OCI-LY1 (cell line): ENCODE results near the gene CACNA1C.

Experiments used
- H2AFZ ChIP-seq: fragments of 200-600 bp; sonication (generic), shearing (Covaris generic); 2 replicates; pipeline ENCODE4 v1.6.0; 2014; ENCODE audit warnings: antibody characterized with exemption, mild to moderate bottlenecking, low read length
- H3F3A ChIP-seq: fragments of 200-600 bp; sonication (generic), shearing (Covaris generic); 2 replicates; pipeline ENCODE4 v1.6.0; 2014; ENCODE audit warnings: mild to moderate bottlenecking, antibody characterized with exemption, low read length, moderate library complexity; ENCODE audit not compliant: insufficient read depth
- H3K27ac ChIP-seq: fragments of 200-600 bp; sonication (generic); 2 replicates; pipeline ENCODE4 v1.5.1; 2014; ENCODE audit warnings: low read length, mixed run types, mild to moderate bottlenecking, low read depth; ENCODE audit not compliant: poor library complexity, severe bottlenecking
- H3K27me3 ChIP-seq: fragments of 200-600 bp; sonication (generic); 2 replicates; pipeline ENCODE4 v1.6.0; 2014; ENCODE audit warnings: antibody characterized with exemption, mild to moderate bottlenecking, low read length, moderate library complexity; ENCODE audit not compliant: insufficient read depth
- H3K36me3 ChIP-seq: fragments of 200-600 bp; sonication (generic); 2 replicates; pipeline ENCODE4 v1.6.1; 2014; ENCODE audit warnings: mild to moderate bottlenecking, antibody characterized with exemption, low read length, moderate library complexity, mixed read lengths; ENCODE audit not compliant: insufficient read depth
- H3K4me1 ChIP-seq: fragments of 200-600 bp; sonication (generic); 2 replicates; pipeline ENCODE4 v1.5.1; 2014; ENCODE audit warnings: mild to moderate bottlenecking, low read length, moderate library complexity; ENCODE audit not compliant: insufficient read depth, severe bottlenecking
- H3K4me2 ChIP-seq: fragments of 200-600 bp; sonication (generic), shearing (Covaris generic); 2 replicates; pipeline ENCODE4 v1.6.1; 2014; ENCODE audit warnings: low read length
- H3K4me3 ChIP-seq: fragments of 200-600 bp; sonication (generic); 2 replicates; pipeline ENCODE4 v1.5.1; 2014; ENCODE audit warnings: low read length, low read depth, mild to moderate bottlenecking, mixed read lengths; ENCODE audit not compliant: poor library complexity, severe bottlenecking
- H3K79me2 ChIP-seq: fragments of 200-600 bp; shearing (Covaris generic); 2 replicates; pipeline ENCODE4 v1.6.1; 2016; ENCODE audit warnings: mixed run types, low read length, mixed read lengths; ENCODE audit not compliant: insufficient read depth
- H3K9ac ChIP-seq: fragments of 200-600 bp; sonication (generic), shearing (Covaris generic); 2 replicates; pipeline ENCODE4 v1.6.1; 2014; ENCODE audit warnings: mild to moderate bottlenecking, low read length, mixed read lengths
- H3K9me2 ChIP-seq: fragments of 200-600 bp; sonication (generic), shearing (Covaris generic); 2 replicates; pipeline ENCODE4 v1.6.1; 2014; ENCODE audit warnings: low read depth, mild to moderate bottlenecking, low read length, mixed read lengths
- H3K9me3 ChIP-seq: fragments of 200-600 bp; shearing (Covaris generic); 2 replicates; pipeline ENCODE4 v1.6.1; 2014; ENCODE audit warnings: low read length, mixed read lengths
- H4K20me1 ChIP-seq: fragments of 200-600 bp; sonication (generic), shearing (Covaris generic); 2 replicates; pipeline ENCODE4 v1.6.0; 2016; ENCODE audit warnings: mild to moderate bottlenecking, low read length; ENCODE audit not compliant: insufficient read depth
- EZH2 ChIP-seq: fragments of 200-600 bp; sonication (generic), shearing (Covaris generic); IDR thresholded peaks from 2 replicates; pipeline ENCODE4 v1.8.0; 2017; ENCODE audit warnings: borderline replicate concordance, mixed run types, mild to moderate bottlenecking, antibody characterized with exemption, low read length, moderate library complexity, mixed read lengths
- TF ChIP-seq, protein P1 (sequence below): fragments of 200-600 bp; sonication (generic), shearing (Covaris generic); IDR thresholded peaks from 2 replicates; pipeline ENCODE4 v1.5.1; 2017; ENCODE audit warnings: mild to moderate bottlenecking, antibody characterized with exemption, low read length, moderate library complexity, mixed read lengths

The CACNA1C gene

DNA sequence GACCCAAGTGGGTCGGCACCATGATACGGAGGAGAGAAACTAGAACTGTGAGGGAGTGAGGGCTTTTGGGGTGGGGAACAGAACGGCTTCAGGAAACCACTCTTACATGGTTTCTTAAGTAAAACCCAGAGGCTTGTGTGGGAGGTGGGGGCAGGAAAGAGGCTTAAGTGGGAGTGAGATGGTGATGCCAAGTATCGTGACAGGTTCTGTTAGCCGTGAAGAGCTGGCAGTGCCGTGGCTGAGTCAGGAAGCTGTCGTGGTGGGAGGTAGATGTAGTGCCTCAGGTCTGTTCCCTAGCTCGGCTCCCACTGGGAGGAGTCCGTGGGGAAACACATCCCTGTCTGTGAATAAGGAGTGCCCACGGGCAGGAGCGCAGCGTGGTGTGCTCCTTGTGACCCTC lies 556.2 kb downstream of the CACNA1C start:
- H3K36me3 ChIP-seq, result no peaks in the 10 kb centered on the region
- H3K9ac ChIP-seq, result no peak overlapping the region
- H3K4me3 ChIP-seq, result no peak overlapping the region
- no peaks in the 10 kb centered on the region for H3K9me3 ChIP-seq
- no peak overlapping the region for H3K27ac ChIP-seq
- peaks cover 3% of the 10 kb centered on the region; the same call in 1 of the 2 replicates for H3K27me3 ChIP-seq
- no peaks in the 10 kb centered on the region for H3K9me2 ChIP-seq
- H3K79me2 ChIP-seq, result no peaks in the 10 kb centered on the region
- H4K20me1 ChIP-seq, result no peaks in the 10 kb centered on the region
- H2AFZ ChIP-seq, result no peak overlapping the region
- H3K4me2 ChIP-seq, result no peak overlapping the region
- TF ChIP-seq, protein P1, sequence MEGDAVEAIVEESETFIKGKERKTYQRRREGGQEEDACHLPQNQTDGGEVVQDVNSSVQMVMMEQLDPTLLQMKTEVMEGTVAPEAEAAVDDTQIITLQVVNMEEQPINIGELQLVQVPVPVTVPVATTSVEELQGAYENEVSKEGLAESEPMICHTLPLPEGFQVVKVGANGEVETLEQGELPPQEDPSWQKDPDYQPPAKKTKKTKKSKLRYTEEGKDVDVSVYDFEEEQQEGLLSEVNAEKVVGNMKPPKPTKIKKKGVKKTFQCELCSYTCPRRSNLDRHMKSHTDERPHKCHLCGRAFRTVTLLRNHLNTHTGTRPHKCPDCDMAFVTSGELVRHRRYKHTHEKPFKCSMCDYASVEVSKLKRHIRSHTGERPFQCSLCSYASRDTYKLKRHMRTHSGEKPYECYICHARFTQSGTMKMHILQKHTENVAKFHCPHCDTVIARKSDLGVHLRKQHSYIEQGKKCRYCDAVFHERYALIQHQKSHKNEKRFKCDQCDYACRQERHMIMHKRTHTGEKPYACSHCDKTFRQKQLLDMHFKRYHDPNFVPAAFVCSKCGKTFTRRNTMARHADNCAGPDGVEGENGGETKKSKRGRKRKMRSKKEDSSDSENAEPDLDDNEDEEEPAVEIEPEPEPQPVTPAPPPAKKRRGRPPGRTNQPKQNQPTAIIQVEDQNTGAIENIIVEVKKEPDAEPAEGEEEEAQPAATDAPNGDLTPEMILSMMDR, result no peak
- no peak for TF ChIP-seq EZH2
- no peaks in the 10 kb centered on the region for H3K4me1 ChIP-seq
- H3F3A ChIP-seq, result no peaks in the 10 kb centered on the region

DNA sequence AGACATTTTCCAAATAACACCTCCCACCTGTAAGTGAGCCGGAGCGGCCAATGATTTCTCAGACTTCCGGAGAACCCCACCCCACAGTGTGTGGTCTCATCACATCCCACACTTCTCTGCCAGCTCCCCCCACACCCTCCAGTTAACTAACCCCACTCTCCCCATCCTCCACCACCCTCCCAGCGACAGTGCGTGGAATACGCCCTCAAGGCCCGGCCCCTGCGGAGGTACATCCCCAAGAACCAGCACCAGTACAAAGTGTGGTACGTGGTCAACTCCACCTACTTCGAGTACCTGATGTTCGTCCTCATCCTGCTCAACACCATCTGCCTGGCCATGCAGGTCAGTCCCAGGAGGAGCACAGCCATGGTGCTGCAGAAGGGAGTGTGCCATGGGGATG lies 557.6 kb downstream of the CACNA1C start:
- Histone ChIP-seq H3K79me2 (no peaks in the 10 kb centered on the region), H3K27ac (no peak overlapping the region), H3K36me3 (no peaks in the 10 kb centered on the region), H3K9me2 (no peaks in the 10 kb centered on the region), H3K4me1 (no peaks in the 10 kb centered on the region), H3K9ac (no peak overlapping the region), H3K27me3 (peaks cover 3% of the 10 kb centered on the region; the same call in 1 of the 2 replicates), H3K9me3 (no peaks in the 10 kb centered on the region), H3K4me3 (no peak overlapping the region), H4K20me1 (no peaks in the 10 kb centered on the region), H3K4me2 (no peak overlapping the region), H3F3A (no peaks in the 10 kb centered on the region), H2AFZ (no peak overlapping the region)
- TF ChIP-seq, protein P1, result no peak
- no peak for TF ChIP-seq EZH2

DNA sequence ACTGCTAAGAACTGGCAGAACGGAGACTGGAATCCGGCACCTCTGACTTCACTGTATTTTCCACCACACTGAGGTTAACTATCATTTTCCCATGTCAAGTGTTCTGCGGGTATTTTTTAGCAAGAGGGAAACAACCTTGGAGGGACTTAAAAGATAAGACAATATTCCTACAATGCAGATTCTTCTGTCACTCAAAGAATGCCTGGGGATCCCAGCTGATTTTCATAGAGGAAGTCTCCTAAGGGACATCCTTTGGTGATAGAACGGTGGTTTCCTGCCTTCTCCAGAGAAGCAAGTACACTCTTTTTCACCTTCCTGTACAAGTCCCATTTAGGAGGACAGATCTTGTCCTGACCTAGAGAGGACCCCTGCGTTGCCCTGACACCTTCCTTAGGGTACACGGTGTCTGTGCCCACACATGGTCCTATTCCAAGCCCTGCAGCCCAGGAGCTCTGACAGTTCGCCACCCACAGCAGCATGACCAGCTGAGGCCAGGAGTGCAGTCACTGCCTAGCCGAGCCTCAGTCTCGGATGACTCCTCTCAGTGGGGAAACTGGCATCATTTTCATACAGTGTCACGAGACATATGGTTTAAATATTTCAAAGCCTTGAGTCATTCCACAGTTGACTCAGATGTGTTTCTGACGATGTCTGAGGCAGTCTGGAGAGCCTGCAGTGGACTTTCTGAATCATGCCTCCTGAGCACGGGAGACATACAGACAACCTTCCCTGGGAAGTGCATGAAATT lies 560.7 kb downstream of the CACNA1C start:
- no peaks in the 10 kb centered on the region for H4K20me1 ChIP-seq
- no peak overlapping the region for H3K9ac ChIP-seq
- no peak for TF ChIP-seq EZH2
- TF ChIP-seq, protein P1, result no peak
- H3K27ac ChIP-seq, result no peak overlapping the region
- H3K9me3 ChIP-seq, result no peaks in the 10 kb centered on the region
- H3F3A ChIP-seq, result no peaks in the 10 kb centered on the region
- H3K79me2 ChIP-seq, result no peaks in the 10 kb centered on the region
- no peak overlapping the region for H3K4me3 ChIP-seq
- H2AFZ ChIP-seq, result no peak overlapping the region
- no peaks in the 10 kb centered on the region for H3K9me2 ChIP-seq
- H3K36me3 ChIP-seq, result no peaks in the 10 kb centered on the region
- H3K27me3 ChIP-seq, result no peaks in the 10 kb centered on the region
- no peaks in the 10 kb centered on the region for H3K4me1 ChIP-seq
- no peak overlapping the region for H3K4me2 ChIP-seq
